Parathyroid adenoma (tissue), 2 donors: ENCODE data around the gene GLB1L2.
"Not testable (repeated sequence)": the region's sequence is repeated elsewhere in the genome, so short reads cannot be mapped to it uniquely, and the experiment has no call there.

Experiments
- H2AFZ ChIP-seq: fragments of 300-600 bp; sonication (generic); one replicate; pipeline ENCODE4 v1.7.0; 2017; ENCODE audit warnings: antibody characterized with exemption, mild to moderate bottlenecking
- H3K27ac ChIP-seq: fragments of 300-600 bp; sonication (generic); one replicate; pipeline ENCODE4 v1.7.0; 2017
- H3K27me3 ChIP-seq: fragments of 300-600 bp; sonication (generic); one replicate; pipeline ENCODE4 v1.7.0; 2017; ENCODE audit warnings: low read length; ENCODE audit not compliant: control insufficient read depth, insufficient read depth
- H3K36me3 ChIP-seq: fragments of 300-600 bp; sonication (generic); one replicate; pipeline ENCODE4 v1.7.0; 2017; ENCODE audit warnings: low read length; ENCODE audit not compliant: control insufficient read depth, insufficient read depth
- H3K4me1 ChIP-seq: fragments of 300-600 bp; sonication (generic); one replicate; pipeline ENCODE4 v1.7.0; 2017; ENCODE audit warnings: control low read depth
- H3K4me2 ChIP-seq: fragments of 300-600 bp; sonication (generic); one replicate; pipeline ENCODE4 v1.7.0; 2017; ENCODE audit warnings: low read length
- H3K4me3 ChIP-seq: fragments of 300-600 bp; sonication (generic); one replicate; pipeline ENCODE4 v1.7.0; 2017; ENCODE audit warnings: low read depth, low read length
- H3K79me2 ChIP-seq: fragments of 300-600 bp; sonication (generic); one replicate; pipeline ENCODE4 v1.7.0; 2017; ENCODE audit warnings: control low read depth
- H3K9ac ChIP-seq: fragments of 300-600 bp; sonication (generic); one replicate; pipeline ENCODE4 v1.7.0; 2017; ENCODE audit warnings: mild to moderate bottlenecking
- H3K9me3 ChIP-seq: fragments of 300-600 bp; sonication (generic); one replicate; pipeline ENCODE4 v1.7.0; 2017; ENCODE audit warnings: low read length; ENCODE audit not compliant: control insufficient read depth
- TF ChIP-seq, protein P1 (sequence below): fragments of 300-600 bp; sonication (generic); IDR thresholded peaks from one replicate; pipeline ENCODE4 v1.7.0; 2017; ENCODE audit warnings: antibody characterized with exemption, mild to moderate bottlenecking
- donor health status: primary hyperparathyroidism.

Gene GLB1L2

DNA sequence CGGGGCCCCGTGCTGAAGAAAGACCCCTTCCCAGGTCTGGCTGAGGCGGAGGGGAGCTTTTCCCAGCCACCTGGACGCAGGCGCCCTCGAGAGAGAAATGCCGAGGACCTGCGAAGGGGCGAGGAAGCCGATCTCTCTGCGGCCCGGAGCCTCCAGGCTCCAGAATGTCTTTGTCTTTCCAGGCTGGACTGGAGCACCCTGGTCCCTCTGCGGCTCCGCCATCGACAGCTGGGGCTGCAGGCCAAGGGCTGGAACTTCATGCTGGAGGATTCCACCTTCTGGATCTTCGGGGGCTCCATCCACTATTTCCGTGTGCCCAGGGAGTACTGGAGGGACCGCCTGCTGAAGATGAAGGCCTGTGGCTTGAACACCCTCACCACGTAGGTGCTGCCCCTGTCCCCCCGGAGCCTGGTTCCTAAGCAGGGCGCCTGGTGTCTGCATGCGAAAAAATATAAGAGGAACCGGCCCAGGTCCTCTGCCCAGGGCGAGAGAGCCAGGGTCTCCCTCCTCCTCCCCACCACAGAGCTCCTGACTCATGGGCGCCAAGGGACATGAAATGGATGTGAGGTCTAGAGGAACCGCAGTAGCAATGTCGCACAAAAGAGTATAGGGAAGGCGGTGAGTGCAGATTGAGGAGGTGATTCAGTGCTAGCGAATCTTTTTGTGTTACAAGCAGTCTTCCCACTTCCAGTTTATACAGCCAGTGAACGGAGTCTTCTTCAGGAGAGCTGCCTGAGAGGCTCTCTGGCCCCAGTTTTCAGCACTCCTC, 11.0 kb downstream of the GLB1L2 start:
- H3K4me1 ChIP-seq, result no peaks in the 10 kb centered on the region
- H3K27me3 ChIP-seq, result no peaks in the 10 kb centered on the region
- H3K9me3 ChIP-seq, result no peaks in the 10 kb centered on the region
- no peak overlapping the region for H2AFZ ChIP-seq
- no peak overlapping the region for H3K27ac ChIP-seq
- no peaks in the 10 kb centered on the region for H3K36me3 ChIP-seq
- TF ChIP-seq, protein P1, sequence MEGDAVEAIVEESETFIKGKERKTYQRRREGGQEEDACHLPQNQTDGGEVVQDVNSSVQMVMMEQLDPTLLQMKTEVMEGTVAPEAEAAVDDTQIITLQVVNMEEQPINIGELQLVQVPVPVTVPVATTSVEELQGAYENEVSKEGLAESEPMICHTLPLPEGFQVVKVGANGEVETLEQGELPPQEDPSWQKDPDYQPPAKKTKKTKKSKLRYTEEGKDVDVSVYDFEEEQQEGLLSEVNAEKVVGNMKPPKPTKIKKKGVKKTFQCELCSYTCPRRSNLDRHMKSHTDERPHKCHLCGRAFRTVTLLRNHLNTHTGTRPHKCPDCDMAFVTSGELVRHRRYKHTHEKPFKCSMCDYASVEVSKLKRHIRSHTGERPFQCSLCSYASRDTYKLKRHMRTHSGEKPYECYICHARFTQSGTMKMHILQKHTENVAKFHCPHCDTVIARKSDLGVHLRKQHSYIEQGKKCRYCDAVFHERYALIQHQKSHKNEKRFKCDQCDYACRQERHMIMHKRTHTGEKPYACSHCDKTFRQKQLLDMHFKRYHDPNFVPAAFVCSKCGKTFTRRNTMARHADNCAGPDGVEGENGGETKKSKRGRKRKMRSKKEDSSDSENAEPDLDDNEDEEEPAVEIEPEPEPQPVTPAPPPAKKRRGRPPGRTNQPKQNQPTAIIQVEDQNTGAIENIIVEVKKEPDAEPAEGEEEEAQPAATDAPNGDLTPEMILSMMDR, result no peak
- no peak overlapping the region for H3K4me2 ChIP-seq
- no peak overlapping the region for H3K4me3 ChIP-seq
- no peaks in the 10 kb centered on the region for H3K79me2 ChIP-seq
- H3K9ac ChIP-seq, result no peak overlapping the region

DNA sequence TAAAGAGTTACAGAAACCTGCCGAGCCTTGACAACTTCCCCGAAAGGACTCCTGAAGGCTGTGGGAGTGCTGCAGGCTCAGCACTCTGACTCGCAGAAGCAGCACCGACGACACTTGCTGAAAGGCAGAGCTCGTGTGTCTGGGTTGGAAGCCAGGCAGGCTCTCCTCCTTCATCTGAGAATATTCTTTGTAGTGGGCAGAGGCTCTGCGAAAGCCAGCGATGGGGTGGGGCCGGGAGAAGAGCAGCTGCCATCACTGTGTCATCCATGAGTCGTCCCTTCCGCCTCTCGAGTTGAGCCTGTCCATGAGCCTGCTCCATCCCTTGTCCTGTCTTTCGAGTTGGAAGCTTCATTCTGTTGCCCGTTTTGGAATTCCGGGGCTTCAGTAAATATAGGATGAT, 11.9 kb downstream of the GLB1L2 start:
- H3K27ac ChIP-seq, result no peak overlapping the region
- no peaks in the 10 kb centered on the region for H3K9me3 ChIP-seq
- TF ChIP-seq, protein P1, result no peak
- H3K4me2 ChIP-seq, result no peak overlapping the region
- H3K36me3 ChIP-seq, result no peaks in the 10 kb centered on the region
- no peaks in the 10 kb centered on the region for H3K4me1 ChIP-seq
- H3K79me2 ChIP-seq, result no peaks in the 10 kb centered on the region
- H2AFZ ChIP-seq, result no peak overlapping the region
- H3K27me3 ChIP-seq, result no peaks in the 10 kb centered on the region
- H3K4me3 ChIP-seq, result no peak overlapping the region
- no peak overlapping the region for H3K9ac ChIP-seq

DNA sequence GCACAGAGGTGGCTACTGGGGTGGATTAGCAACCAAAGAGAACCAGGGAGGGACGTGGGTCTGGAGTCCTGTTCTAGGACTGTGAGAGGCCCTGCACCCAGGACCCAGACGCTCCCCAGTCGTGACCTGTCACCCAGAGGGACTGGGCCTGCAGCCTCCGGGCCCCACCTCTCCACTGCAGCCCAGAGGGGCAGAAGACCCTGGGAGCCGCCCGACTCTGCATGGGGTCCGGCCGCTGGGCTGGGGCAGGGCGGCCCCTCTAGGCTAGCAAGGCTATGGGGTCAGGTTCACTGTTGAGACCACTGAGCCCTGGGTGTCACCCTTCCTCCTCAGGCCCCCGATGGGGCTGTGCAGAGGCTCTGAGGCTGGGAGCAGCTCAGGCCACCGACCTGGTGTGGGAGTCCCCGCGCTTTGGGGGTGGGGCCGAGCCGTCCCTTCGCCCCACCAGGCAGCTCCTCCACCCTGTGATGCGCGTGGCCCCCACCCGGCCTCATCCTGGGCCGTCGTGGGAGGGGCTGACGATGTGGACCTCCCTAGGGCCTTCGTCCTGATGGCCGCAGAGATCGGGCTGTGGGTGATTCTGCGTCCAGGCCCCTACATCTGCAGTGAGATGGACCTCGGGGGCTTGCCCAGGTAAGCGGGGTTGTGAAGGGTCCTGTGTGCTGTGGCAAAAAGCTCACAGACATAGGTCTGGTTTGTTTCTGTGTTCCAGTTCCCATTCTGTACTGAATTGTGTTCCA, 12.9 kb downstream of the GLB1L2 start:
- not testable (repeated sequence) for H3K4me3 ChIP-seq, H2AFZ ChIP-seq, H3K79me2 ChIP-seq, H3K27me3 ChIP-seq, H3K9ac ChIP-seq, H3K4me2 ChIP-seq, H3K9me3 ChIP-seq, H3K4me1 ChIP-seq, H3K27ac ChIP-seq, H3K36me3 ChIP-seq

DNA sequence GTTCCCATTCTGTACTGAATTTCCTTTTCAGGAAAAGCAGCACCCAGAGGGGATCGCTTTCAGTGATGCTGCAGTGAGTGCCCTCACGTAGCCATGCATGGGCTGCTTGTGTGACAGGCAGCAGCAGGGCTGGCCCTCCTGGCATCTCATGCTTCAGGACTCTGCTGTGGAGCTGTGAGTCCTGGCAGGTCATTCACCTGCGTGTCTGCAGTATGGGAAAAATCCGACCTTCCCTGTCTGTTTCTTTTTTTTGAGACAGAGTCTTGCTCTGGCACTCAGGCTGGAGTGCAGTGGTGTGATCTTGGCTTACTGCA, 13.4 kb downstream of the GLB1L2 start:
- no peak overlapping the region for H3K9ac ChIP-seq
- no peak overlapping the region for H3K27ac ChIP-seq
- H3K4me1 ChIP-seq, result no peaks in the 10 kb centered on the region
- no peak overlapping the region for H3K4me3 ChIP-seq
- no peak overlapping the region for H3K4me2 ChIP-seq
- H2AFZ ChIP-seq, result no peak overlapping the region
- no peaks in the 10 kb centered on the region for H3K9me3 ChIP-seq
- H3K36me3 ChIP-seq, result no peaks in the 10 kb centered on the region
- H3K27me3 ChIP-seq, result no peaks in the 10 kb centered on the region
- TF ChIP-seq, protein P1, result no peak
- H3K79me2 ChIP-seq, result no peaks in the 10 kb centered on the region

DNA sequence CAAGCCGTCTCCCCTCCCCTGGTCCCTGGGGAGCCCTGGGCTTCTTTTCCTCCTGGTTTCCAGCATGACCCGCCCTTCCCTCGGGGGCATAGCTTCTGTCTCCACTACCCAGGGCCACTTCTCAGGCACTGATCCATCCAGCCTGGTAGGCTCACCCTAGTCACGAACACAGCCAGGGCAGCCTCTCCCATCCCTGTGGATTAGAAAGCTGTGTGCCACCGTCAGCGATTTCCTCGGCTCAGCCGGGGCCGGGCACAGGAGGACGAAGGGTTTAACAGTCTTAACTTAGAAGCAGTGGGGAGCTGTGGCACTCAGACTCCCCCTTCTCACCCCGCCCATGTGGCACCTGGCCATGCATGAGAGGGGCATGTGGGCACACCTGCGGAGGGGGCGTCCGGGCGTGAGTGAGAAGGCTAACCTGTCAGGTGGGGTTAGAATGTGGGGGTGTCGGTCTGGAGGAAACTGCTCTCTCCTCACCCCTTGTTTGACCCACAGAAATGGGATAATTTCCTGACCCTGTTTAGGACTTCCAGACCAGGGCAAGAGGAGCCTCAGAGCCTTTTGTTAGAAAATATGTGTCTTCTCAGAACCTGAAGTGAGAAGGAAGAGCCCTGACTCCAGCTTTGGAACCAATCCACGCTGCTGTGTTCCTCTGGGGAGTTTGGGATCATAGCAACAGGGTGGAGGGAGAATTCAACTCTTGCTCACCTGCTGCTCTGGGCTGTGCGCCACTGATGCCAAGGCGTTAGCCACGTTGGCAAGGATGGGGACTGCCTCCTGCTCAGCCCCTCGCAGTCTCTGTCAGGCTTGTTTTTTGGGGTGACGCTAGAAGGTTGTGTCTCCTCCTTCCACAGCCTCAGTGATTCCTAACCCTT, 14.6 kb downstream of the GLB1L2 start:
- H3K79me2 ChIP-seq, result no peaks in the 10 kb centered on the region
- H3K9ac ChIP-seq, result no peak overlapping the region
- H3K27ac ChIP-seq, result no peak overlapping the region
- H3K4me2 ChIP-seq, result no peak overlapping the region
- no peaks in the 10 kb centered on the region for H3K36me3 ChIP-seq
- H3K4me3 ChIP-seq, result no peak overlapping the region
- TF ChIP-seq, protein P1, result no peak
- no peak overlapping the region for H2AFZ ChIP-seq
- no peaks in the 10 kb centered on the region for H3K27me3 ChIP-seq
- H3K4me1 ChIP-seq, result no peaks in the 10 kb centered on the region
- no peaks in the 10 kb centered on the region for H3K9me3 ChIP-seq
